ENCODE measurements around the gene TDRD3.

GRCh38 chr13:60392131-60392530, 4.9 kb upstream of the TDRD3 start:
- TF ChIP-seq CTCF (IDR thresholded peaks at IDR 0.05; ENCODE audit: insufficient read depth, low read depth, low read length) (no peak), EZH2 (IDR thresholded peaks at IDR 0.05; ENCODE audit: insufficient read depth, low read length) (no peak)
